ENCODE measurements around the gene ST8SIA3.

ST8SIA3 gene

GRCh38 chr18:57328665-57329064 is 23.7 kb upstream of the ST8SIA3 start:
- DNase-seq (ENCODE audit: low read depth), result no peak
- no peak overlapping the region for H3K4me3 ChIP-seq (ENCODE audit: low read depth, low read length)
- TF ChIP-seq CTCF (IDR thresholded peaks at IDR 0.05; ENCODE audit: control insufficient read depth, extremely low read depth, insufficient read depth), result no peak

- DNase-seq (ENCODE audit: low read depth), result no peak
- no peak for TF ChIP-seq CTCF (IDR thresholded peaks at IDR 0.05; ENCODE audit: control insufficient read depth, extremely low read depth, insufficient read depth)
- H3K4me3 ChIP-seq (ENCODE audit: low read depth, low read length), result no peak overlapping the region
Observed at GRCh38 chr18:57329856-57330255, 22.5 kb upstream of the ST8SIA3 start.

GRCh38 chr18:57331718-57332117 is 20.6 kb upstream of the ST8SIA3 start:
- TF ChIP-seq CTCF (IDR thresholded peaks at IDR 0.05; ENCODE audit: control insufficient read depth, extremely low read depth, insufficient read depth), result no peak
- no peak for DNase-seq (ENCODE audit: low read depth)

GRCh38 chr18:57333940-57334339 is 18.4 kb upstream of the ST8SIA3 start:
- TF ChIP-seq CTCF (IDR thresholded peaks at IDR 0.05; ENCODE audit: control insufficient read depth, extremely low read depth, insufficient read depth), result no peak
- no peak for DNase-seq (ENCODE audit: low read depth)
- H3K4me3 ChIP-seq (ENCODE audit: low read depth, low read length), result no peak overlapping the region

More at GRCh38 chr18:57331718-57332117, 20.6 kb upstream of the ST8SIA3 start:
- no peak overlapping the region for H3K4me3 ChIP-seq (ENCODE audit: low read depth, low read length)

GRCh38 chr18:57334383-57334782 is 18.0 kb upstream of the ST8SIA3 start:
- no peak for TF ChIP-seq CTCF (IDR thresholded peaks at IDR 0.05; ENCODE audit: control insufficient read depth, extremely low read depth, insufficient read depth)
- no peak overlapping the region for H3K4me3 ChIP-seq (ENCODE audit: low read depth, low read length)
- DNase-seq (ENCODE audit: low read depth), result no peak

GRCh38 chr18:57336343-57336742 is 16.0 kb upstream of the ST8SIA3 start:
- no peak for TF ChIP-seq CTCF (IDR thresholded peaks at IDR 0.05; ENCODE audit: control insufficient read depth, extremely low read depth, insufficient read depth)
- DNase-seq (ENCODE audit: low read depth), result no peak
- H3K4me3 ChIP-seq (ENCODE audit: low read depth, low read length), result no peak overlapping the region

- no peak for TF ChIP-seq CTCF (IDR thresholded peaks at IDR 0.05; ENCODE audit: control insufficient read depth, extremely low read depth, insufficient read depth)
- no peak for DNase-seq (ENCODE audit: low read depth)
- no peak overlapping the region for H3K4me3 ChIP-seq (ENCODE audit: low read depth, low read length)
Observed at GRCh38 chr18:57337890-57338289, 14.5 kb upstream of the ST8SIA3 start.
